GM12878 (cell line): ENCODE measurements around the gene DDX46. TPM values are rescaled to one million over a fixed set of nuclear protein-coding genes. Genes with fewer than 3 reads are reported as not detected.

ENCODE experiments used
- ATAC-seq: fragments of 200-7000 bp; cut with Tn5 transposase; 3 replicates; pipeline ENCODE4 v1.9.1; 2020; ENCODE audit warnings: mild to moderate bottlenecking, moderate library complexity
- BruUV-seq: library from RNA; stranded (reverse); fragments of 400-500 nt; replicated peaks from 2 replicates; lab custom pipeline; 2021; lab: Mats Ljungman, UMichigan
- CTCF ChIA-PET: fragments of 300-600 bp; sonication (Branson Sonifier 250); formaldehyde crosslinking; extraction: SDS; loops from one replicate; lab custom pipeline; 2021; ENCODE audit warnings: inconsistent platforms; lab: Yijun Ruan, JAX
- POLR2A ChIA-PET: fragments of 350-600 bp; formaldehyde crosslinking; extraction: SDS; loops from one replicate; lab custom pipeline; 2021; ENCODE audit warnings: inconsistent platforms; lab: Charles Lee
- RAD21 ChIA-PET: fragments of 300-600 bp; sonication (Branson Sonifier 250); formaldehyde crosslinking; loops from one replicate; lab custom pipeline; 2023; ENCODE audit warnings: antibody characterized with exemption; ENCODE audit not compliant: unreplicated experiment; lab: Charles Lee
- SMC1A ChIA-PET: fragments of 300-600 bp; sonication (Branson Sonifier 250); formaldehyde crosslinking; loops from one replicate; lab custom pipeline; 2023; ENCODE audit not compliant: unreplicated experiment, uncharacterized antibody; lab: Charles Lee
- DNase-seq: peaks from one replicate; pipeline ENCODE4 v3.0.0-alpha.2; 2011; ENCODE audit warnings: low read depth, low spot score
- FAIRE-seq: peaks from 3 replicates; lab custom pipeline; 2011; peaks lifted over from hg19 to GRCh38; lab: Jason Lieb, UNC
- H2AFZ ChIP-seq: 2 replicates; pipeline ENCODE4 v1.6.0; 2011; ENCODE audit warnings: low read depth, low read length, control low read depth; ENCODE audit not compliant: control insufficient read depth
- H3K27ac ChIP-seq: 2 replicates; pipeline ENCODE4 v1.5.1; 2011; ENCODE audit warnings: control low read depth; ENCODE audit not compliant: control insufficient read depth, insufficient read depth
- H3K27me3 ChIP-seq, 2 experiments: replicated peaks in 1 of 2; 2 replicates each; pipeline versions ENCODE4 v1.6.0 to v1.6.1; 2011; ENCODE audit warnings: low read length in 1 of 2; ENCODE audit not compliant: control insufficient read depth in 2 of 2, insufficient read depth in 2 of 2
- H3K36me3 ChIP-seq, 2 experiments: 2 replicates each; pipeline ENCODE4 v1.5.1; 2011; ENCODE audit warnings: low read length in 1 of 2; ENCODE audit not compliant: control insufficient read depth in 2 of 2, insufficient read depth in 2 of 2
- H3K4me1 ChIP-seq: 2 replicates; pipeline ENCODE4 v1.6.1; 2011; ENCODE audit warnings: mild to moderate bottlenecking, low read length, moderate library complexity, mixed read lengths; ENCODE audit not compliant: control insufficient read depth, insufficient read depth
- H3K4me2 ChIP-seq: 2 replicates; pipeline ENCODE4 v1.6.0; 2011; ENCODE audit warnings: control low read depth; ENCODE audit not compliant: control insufficient read depth, insufficient read depth
- H3K4me3 ChIP-seq: fragments of 200-600 bp; sonication (generic); 2 replicates; pipeline ENCODE4 v1.5.1; 2016
- H3K79me2 ChIP-seq: 2 replicates; pipeline ENCODE4 v1.6.0; 2011; ENCODE audit warnings: low read length; ENCODE audit not compliant: control insufficient read depth, insufficient read depth
- H3K9ac ChIP-seq: 2 replicates; pipeline ENCODE4 v1.8.0; 2011; ENCODE audit warnings: low read length, control low read depth, mixed read lengths; ENCODE audit not compliant: control insufficient read depth, insufficient read depth
- H3K9me3 ChIP-seq: replicated peaks from 3 replicates; pipeline ENCODE4 v1.5.1; 2011; ENCODE audit warnings: mild to moderate bottlenecking, low read length; ENCODE audit not compliant: control insufficient read depth, insufficient read depth
- H4K20me1 ChIP-seq: 2 replicates; pipeline ENCODE4 v1.6.0; 2011; ENCODE audit not compliant: control insufficient read depth, insufficient read depth
- ATF7 ChIP-seq: fragments of 450-650 bp; IDR thresholded peaks from 2 replicates; pipeline ENCODE4 v1.6.1; 2016; ENCODE audit warnings: low read depth, mild to moderate bottlenecking
- CHD4 ChIP-seq: fragments of 200-600 bp; sonication (generic); IDR thresholded peaks from 2 replicates; pipeline ENCODE4 v1.6.1; 2016; ENCODE audit warnings: mild to moderate bottlenecking
- DPF2 ChIP-seq: fragments of 450-650 bp; IDR thresholded peaks from 2 replicates; pipeline ENCODE4 v1.6.1; 2017; ENCODE audit warnings: mild to moderate bottlenecking
- EP300 ChIP-seq, 2 experiments: fragments of 150-350 bp in 1 of 2; IDR thresholded peaks; 2 replicates each; pipeline ENCODE4 v1.6.1; 2011 to 2012; ENCODE audit warnings: low read depth in 2 of 2, low read length in 2 of 2, borderline replicate concordance in 1 of 2, improper control_type of control experiment in 1 of 2, inconsistent platforms in 1 of 2; ENCODE audit not compliant: control insufficient read depth in 1 of 2
- ETV6 ChIP-seq, 2 experiments: fragments of 450-650 bp in 1 of 2; IDR thresholded peaks in 1 of 2; conservative IDR thresholded peaks in 1 of 2; 2 replicates each; pipeline ENCODE4 v1.6.1; 2014; ENCODE audit warnings: antibody characterized with exemption in 1 of 2, borderline replicate concordance in 1 of 2, low read depth in 1 of 2, mild to moderate bottlenecking in 1 of 2, moderate library complexity in 1 of 2
- GABPA ChIP-seq: IDR thresholded peaks from 2 replicates; pipeline ENCODE4 v1.6.1; 2014; ENCODE audit warnings: antibody characterized with exemption, low read depth, mild to moderate bottlenecking, inconsistent platforms
- IRF4 ChIP-seq: IDR thresholded peaks from 2 replicates; pipeline ENCODE4 v1.6.1; 2011; ENCODE audit warnings: low read depth, low read length
- MXI1 ChIP-seq: fragments of 150-350 bp; IDR thresholded peaks from 2 replicates; pipeline ENCODE4 v1.6.1; 2011; ENCODE audit warnings: low read depth, mild to moderate bottlenecking, inconsistent platforms, low read length, improper control_type of control experiment
- NFYA ChIP-seq: IDR thresholded peaks from 2 replicates; pipeline ENCODE4 v1.6.1; 2011; ENCODE audit warnings: low read depth, mild to moderate bottlenecking, low read length, improper control_type of control experiment, borderline replicate concordance
- NKRF ChIP-seq: fragments of 450-650 bp; conservative IDR thresholded peaks from 2 replicates; pipeline ENCODE4 v1.6.1; 2017; ENCODE audit warnings: mild to moderate bottlenecking, moderate library complexity
- NR2F1 ChIP-seq: fragments of 450-650 bp; conservative IDR thresholded peaks from 2 replicates; pipeline ENCODE4 v1.6.1; 2017; ENCODE audit warnings: mild to moderate bottlenecking
- RBBP5 ChIP-seq: fragments of 200-600 bp; sonication (generic); conservative IDR thresholded peaks from 2 replicates; pipeline ENCODE4 v1.6.1; 2016
- SUPT20H ChIP-seq: IDR thresholded peaks from 2 replicates; pipeline ENCODE4 v1.6.1; 2011; ENCODE audit warnings: low read depth, mild to moderate bottlenecking, low read length, moderate library complexity, borderline replicate concordance; ENCODE audit not compliant: control insufficient read depth
- TCF3 ChIP-seq: IDR thresholded peaks from 2 replicates; pipeline ENCODE4 v1.6.1; 2012; ENCODE audit warnings: low read depth, mild to moderate bottlenecking, low read length, borderline replicate concordance; ENCODE audit not compliant: insufficient read depth
- ZNF622 ChIP-seq: fragments of 450-650 bp; IDR thresholded peaks from 2 replicates; pipeline ENCODE4 v1.6.1; 2017; ENCODE audit warnings: mild to moderate bottlenecking, inconsistent platforms
- WGBS: methylation state at CpG from one replicate; pipeline ENCODE4 v1.1.6; 2016; ENCODE audit warnings: low lambda C conversion rate; ENCODE audit not compliant: insufficient replicate concordance, insufficient coverage; ENCODE audit errors: missing lambda C conversion rate; 5-methylcytosine and 5-hydroxymethylcytosine counted together
- in situ Hi-C: fragments of 300-500 bp; cut with MboI; formaldehyde crosslinking; loops from 9 replicates; pipeline ENCODE4 v1.14.3; 2018; ENCODE audit warnings: mixed read lengths
- intact Hi-C: fragments of 100-400 bp; cut with micrococcal nuclease; formaldehyde crosslinking; loops from one replicate; pipeline ENCODE4 v1.14.2; 2022; ENCODE audit not compliant: unreplicated experiment
- polyA plus RNA-seq, 11 experiments: library from polyadenylated mRNA; depleted of rRNA in 4 of 11; unstranded in 6 of 11; stranded (reverse) in 5 of 11; fragments of >200 nt; fragmentation: Nextera tagmentation in 4 of 11; fragmentation: Illumina TruSeq in 1 of 11; extraction: Ambion mirVana in 4 of 11; extraction: Trizol in 1 of 11; gene quantifications; 1 replicate in 1 of 11; 2 replicates in 10 of 11; pipeline versions ENCODE4 v1.2.1 to v1.2.3, GENCODE V29; 2011 to 2016; ENCODE audit warnings: inconsistent platforms in 2 of 11, missing spikeins in 2 of 11, low read depth in 1 of 11
- total RNA-seq, 4 experiments: library from RNA; depleted of rRNA in 3 of 4; stranded (reverse); fragments of >200 nt in 3 of 4; fragmentation: Illumina TruSeq in 1 of 4; extraction: Trizol in 1 of 4; gene quantifications; 2 replicates each; pipeline versions ENCODE4 v1.2.1 to v1.2.3, GENCODE V29; 2013 to 2021
- TF ChIP-seq, protein P1 (sequence below): fragments of 450-650 bp; IDR thresholded peaks from 2 replicates; pipeline ENCODE4 v1.6.1; 2014; ENCODE audit warnings: mild to moderate bottlenecking
- TF ChIP-seq, protein P2 (sequence below): fragments of 450-650 bp; formaldehyde crosslinking; IDR thresholded peaks from 2 replicates; pipeline ENCODE4 v1.4.0; 2020; ENCODE audit warnings: mild to moderate bottlenecking, moderate library complexity

DDX46 gene
- total and polyA plus RNA-seq, 10 of the 15 experiments (the other 5 are each of a cell fraction or from before 2014, with no cell fraction given) = 23.0 to 77.1 (median 42.2) TPM

DNA sequence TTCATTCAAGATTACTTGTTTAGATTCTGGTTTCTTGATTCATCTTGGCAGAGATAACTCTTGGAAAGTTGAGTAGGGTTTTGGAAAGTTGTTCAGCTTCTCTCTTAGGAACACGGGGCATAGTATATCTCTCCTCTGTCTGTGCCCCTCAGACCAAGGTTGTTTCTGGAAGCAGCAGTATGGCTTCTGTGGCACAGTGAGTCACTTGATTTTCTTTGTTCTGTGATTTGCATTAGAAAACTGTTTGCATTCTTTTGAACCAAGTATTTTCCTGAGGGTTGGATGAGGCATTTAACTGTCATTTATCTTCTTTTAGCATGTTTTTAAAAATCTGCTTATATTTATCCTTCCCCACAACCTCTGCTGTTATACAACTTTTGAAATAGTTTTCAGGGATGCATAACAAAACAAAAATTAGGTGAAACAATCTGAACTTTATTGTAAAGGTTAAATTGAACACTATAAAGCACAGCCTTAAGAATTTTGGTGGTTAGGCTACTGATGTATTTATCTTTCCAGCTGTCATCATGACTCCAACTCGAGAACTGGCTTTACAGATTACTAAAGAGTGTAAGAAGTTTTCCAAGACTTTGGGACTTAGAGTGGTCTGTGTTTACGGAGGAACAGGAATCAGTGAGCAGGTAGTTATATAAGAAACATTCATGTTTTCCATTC is 26.5 kb downstream of the DDX46 start:
- no TSS peak for BruUV-seq
- no peaks in the 10 kb centered on the region; the same call in 1 of the 2 replicates for H4K20me1 ChIP-seq
- POLR2A ChIA-PET = interaction anchor here (1.0 kb wide), 1 partner anchor 120 kb away, joined by 3 read pairs; the partner anchor contains the start of gene PCBD2
- H3K4me1 ChIP-seq = no peaks in the 10 kb centered on the region
- no peak overlapping the region for H3K9ac ChIP-seq
- DNase-seq (no peak), FAIRE-seq (no peak), ATAC-seq (no peak)
- H3K9me3 ChIP-seq = no peaks in the 10 kb centered on the region
- peaks cover 0 to 16% of the 10 kb centered on the region in 2 experiments for H3K36me3 ChIP-seq
- in situ Hi-C loops (no loop called here), intact Hi-C loops (no loop called here)
- CTCF ChIA-PET = no interaction called here
- RAD21 ChIA-PET = interaction anchor here (1.2 kb wide), 1 partner anchor 120 kb away, joined by 9 read pairs; the partner anchor contains the start of gene PCBD2
- no peak overlapping the region for H2AFZ ChIP-seq
- 86% methylated on average over 3 of the region's 3 CpGs for WGBS
- no peaks in the 10 kb centered on the region for H3K27me3 ChIP-seq
- no peak overlapping the region for H3K4me3 ChIP-seq
- no peaks in the 10 kb centered on the region for H3K79me2 ChIP-seq
- SMC1A ChIA-PET = no interaction called here
- no peak overlapping the region for H3K27ac ChIP-seq
- no peak overlapping the region for H3K4me2 ChIP-seq
- TF ChIP-seq TCF3 = no peak
- TF ChIP-seq NKRF = no peak
- TF ChIP-seq, protein P1, sequence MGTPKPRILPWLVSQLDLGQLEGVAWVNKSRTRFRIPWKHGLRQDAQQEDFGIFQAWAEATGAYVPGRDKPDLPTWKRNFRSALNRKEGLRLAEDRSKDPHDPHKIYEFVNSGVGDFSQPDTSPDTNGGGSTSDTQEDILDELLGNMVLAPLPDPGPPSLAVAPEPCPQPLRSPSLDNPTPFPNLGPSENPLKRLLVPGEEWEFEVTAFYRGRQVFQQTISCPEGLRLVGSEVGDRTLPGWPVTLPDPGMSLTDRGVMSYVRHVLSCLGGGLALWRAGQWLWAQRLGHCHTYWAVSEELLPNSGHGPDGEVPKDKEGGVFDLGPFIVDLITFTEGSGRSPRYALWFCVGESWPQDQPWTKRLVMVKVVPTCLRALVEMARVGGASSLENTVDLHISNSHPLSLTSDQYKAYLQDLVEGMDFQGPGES = no peak
- TF ChIP-seq GABPA = no peak
- no peak for TF ChIP-seq IRF4
- no peak for TF ChIP-seq MXI1
- TF ChIP-seq ETV6 (conservative IDR thresholded peaks at IDR 0.05 in 1 of 2, IDR thresholded peaks at IDR 0.05 in 1 of 2; ENCODE audit: borderline replicate concordance in 1 of 2, low read depth in 1 of 2) = no peak
- TF ChIP-seq SUPT20H = no peak
- TF ChIP-seq CHD4 = no peak
- TF ChIP-seq EP300 (IDR thresholded peaks at IDR 0.05; ENCODE audit: borderline replicate concordance in 1 of 2, control insufficient read depth in 1 of 2, low read depth in 2 of 2, low read length in 2 of 2) = no peak
- TF ChIP-seq RBBP5 = no peak
- TF ChIP-seq, protein P2, sequence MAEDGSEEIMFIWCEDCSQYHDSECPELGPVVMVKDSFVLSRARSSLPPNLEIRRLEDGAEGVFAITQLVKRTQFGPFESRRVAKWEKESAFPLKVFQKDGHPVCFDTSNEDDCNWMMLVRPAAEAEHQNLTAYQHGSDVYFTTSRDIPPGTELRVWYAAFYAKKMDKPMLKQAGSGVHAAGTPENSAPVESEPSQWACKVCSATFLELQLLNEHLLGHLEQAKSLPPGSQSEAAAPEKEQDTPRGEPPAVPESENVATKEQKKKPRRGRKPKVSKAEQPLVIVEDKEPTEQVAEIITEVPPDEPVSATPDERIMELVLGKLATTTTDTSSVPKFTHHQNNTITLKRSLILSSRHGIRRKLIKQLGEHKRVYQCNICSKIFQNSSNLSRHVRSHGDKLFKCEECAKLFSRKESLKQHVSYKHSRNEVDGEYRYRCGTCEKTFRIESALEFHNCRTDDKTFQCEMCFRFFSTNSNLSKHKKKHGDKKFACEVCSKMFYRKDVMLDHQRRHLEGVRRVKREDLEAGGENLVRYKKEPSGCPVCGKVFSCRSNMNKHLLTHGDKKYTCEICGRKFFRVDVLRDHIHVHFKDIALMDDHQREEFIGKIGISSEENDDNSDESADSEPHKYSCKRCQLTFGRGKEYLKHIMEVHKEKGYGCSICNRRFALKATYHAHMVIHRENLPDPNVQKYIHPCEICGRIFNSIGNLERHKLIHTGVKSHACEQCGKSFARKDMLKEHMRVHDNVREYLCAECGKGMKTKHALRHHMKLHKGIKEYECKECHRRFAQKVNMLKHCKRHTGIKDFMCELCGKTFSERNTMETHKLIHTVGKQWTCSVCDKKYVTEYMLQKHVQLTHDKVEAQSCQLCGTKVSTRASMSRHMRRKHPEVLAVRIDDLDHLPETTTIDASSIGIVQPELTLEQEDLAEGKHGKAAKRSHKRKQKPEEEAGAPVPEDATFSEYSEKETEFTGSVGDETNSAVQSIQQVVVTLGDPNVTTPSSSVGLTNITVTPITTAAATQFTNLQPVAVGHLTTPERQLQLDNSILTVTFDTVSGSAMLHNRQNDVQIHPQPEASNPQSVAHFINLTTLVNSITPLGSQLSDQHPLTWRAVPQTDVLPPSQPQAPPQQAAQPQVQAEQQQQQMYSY (CRISPR knock-in tag) = no peak
- no peak for TF ChIP-seq ZNF622
- no peak for TF ChIP-seq NR2F1
- no peak for TF ChIP-seq NFYA
- TF ChIP-seq DPF2 = no peak
- no peak for TF ChIP-seq ATF7
